Epidermal melanocyte (primary cell): Measurements from ENCODE around the gene KIF4B.
"Not testable (repeated sequence)": the region's sequence is repeated elsewhere in the genome, so short reads cannot be mapped to it uniquely, and the experiment has no call there.

Source experiments
- DNase-seq: peaks from one replicate; pipeline ENCODE4 v3.0.0; 2011; ENCODE audit warnings: low spot score; ENCODE audit not compliant: insufficient read length

The KIF4B gene

DNA sequence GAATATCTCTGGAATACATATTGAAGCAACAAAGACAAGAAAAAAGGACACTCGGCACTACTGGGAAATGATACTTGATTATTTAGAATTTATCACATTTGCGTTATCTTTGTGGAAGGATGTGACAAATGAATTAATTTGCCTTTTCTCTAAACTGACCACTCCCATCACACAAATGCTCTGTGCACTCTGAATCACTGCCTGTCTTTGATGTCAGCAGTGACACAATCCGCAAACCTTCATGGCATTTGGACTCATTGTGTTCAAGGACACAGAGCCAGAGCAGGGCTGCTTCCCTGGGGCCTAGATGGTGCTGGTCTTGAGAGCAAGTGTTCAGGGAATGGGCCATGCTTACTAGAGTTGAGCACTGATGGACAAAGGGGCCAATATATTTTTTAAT is 4.9 kb upstream of the KIF4B start:
- DNase-seq: no peak

DNA sequence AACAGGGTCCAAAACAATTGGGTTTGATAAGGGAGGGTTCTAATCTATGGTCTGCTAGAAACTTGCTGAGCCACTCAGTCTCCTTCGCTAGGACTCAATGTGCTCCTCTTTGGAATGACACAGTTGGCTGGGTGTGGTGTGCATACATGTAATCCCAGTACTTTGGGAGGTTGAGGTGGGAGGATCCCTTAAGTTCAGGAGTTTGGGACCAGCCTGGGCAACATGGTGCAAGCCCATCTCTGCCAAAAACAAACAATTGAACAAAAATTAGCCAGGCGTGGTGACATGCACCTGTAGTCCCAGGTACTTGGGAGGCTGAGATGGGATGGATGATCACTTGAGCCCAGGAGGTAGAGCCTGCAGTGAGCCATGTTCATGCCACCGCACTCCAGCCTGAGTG is 2.7 kb upstream of the KIF4B start:
- DNase-seq: no peak

DNA sequence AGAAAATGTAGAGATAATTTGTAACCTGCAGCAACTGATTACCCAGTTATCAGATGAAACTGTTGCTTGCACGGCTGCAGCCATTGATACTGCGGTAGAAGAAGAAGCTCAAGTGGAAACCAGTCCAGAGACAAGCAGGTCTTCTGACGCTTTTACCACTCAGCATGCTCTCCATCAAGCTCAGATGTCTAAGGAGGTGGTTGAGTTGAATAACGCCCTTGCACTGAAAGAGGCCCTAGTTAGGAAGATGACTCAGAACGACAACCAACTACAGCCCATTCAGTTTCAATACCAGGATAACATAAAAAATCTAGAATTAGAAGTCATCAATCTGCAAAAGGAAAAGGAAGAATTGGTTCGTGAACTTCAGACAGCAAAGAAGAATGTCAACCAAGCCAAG is 1.7 kb downstream of the KIF4B start:
- DNase-seq: no peak

DNA sequence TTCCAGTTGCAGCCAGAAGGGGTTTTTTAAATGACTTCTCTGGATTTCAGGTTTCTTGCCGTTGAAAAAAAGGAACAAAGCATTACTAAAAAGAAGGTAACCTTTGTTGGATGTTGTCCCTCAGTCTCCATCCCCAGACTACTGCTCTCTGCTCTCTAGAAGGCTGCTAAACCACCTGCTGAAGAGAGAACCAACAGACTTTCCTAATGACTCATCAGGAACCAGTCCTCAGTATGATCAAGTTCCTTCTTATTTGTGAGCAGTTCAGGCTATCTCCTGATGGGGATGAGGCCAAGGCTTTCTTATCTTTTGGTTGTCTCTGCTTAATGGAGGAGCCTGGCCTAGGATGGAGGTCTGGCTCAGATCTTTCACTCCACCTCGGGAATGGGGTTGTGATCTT is 4.1 kb downstream of the KIF4B start:
- DNase-seq: no peak

DNA sequence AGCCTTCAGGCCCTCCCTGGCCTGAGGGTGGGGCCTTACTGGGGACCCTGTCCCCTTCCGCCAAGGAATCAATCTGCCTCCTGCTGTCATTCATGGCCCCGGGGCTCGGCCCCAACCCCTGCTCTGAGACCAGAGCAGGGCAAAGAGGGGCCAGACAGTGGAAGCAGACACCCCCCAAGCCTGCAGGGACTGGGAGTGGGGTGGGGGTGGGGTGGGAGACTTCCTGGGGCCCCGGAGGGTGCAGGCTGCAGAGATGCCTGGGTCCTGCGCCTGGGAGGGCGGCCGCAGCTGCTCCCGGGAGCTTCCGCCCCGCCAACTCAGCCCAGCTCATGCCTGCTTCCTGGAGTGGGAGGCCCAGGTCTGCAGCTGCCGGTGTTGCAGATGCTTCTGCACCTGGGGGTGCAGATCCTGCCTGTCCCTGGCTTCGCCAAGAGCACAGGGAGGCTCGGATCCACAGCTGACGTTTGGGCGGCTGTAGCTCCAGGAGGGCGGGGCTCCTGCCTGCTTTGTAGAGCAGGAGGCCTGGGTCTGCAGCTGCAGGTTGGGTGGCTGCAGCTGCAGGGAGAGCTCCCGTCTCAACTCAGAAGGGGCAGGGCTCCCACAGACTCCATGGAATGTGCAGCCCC is 6.2 kb downstream of the KIF4B start:
- DNase-seq: no peak

DNA sequence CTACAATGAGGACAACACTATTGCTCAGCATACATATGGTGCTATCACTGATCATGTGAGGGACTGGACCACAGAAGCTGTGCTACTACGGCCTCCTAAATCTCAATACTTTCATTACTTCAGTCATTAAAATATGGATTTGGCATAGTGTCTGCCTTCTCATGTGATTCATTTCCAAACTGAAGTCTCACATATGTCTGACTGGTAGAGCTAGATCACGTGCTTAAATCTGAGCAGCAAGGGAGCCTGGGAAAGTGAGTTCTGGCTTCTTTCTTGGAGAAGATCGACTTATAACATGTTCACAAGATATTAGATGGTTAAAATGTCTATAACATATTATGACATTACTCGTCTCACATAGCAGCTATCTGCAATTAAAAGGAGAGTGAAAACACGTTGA is 8.3 kb downstream of the KIF4B start:
- DNase-seq: no peak

DNA sequence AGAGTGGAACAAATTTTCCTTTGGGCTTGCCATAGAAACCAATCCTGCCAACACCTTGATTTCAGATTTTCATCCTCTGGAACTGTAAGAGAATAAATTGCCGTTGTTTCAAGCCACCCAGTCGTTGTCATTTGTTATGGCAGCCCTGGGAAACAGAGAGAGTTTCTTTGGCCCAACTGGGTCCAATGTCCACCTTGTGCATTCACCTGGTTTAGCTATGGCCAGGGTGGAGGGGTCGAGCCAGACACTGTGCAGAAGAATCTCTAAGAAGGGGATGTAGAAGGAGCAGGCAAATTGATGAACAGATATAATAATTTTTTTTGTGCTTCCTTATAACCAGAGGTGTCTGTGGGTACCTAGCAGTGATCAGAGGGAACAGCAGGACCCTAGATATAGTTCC is 9.8 kb downstream of the KIF4B start:
- DNase-seq: no peak

DNA sequence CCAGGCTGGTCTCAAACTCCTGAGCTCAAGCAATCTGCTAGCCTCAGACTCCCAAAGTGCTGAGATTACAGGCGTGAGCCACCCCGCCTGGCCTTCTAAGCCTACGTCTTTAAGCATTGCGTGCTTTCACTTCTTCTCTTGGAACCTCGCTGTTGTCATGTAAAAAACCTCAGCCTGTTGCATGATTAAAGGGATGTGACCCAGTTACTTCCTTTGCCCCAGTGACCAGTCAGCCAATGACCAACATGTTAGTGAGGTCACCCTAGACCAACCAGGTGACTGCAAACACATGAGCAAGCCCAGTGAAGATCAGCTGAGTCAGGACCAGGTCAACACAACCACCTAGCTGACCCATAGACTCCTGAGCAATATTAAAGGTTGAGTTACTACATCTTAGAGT is 10.5 kb downstream of the KIF4B start:
- no peak for DNase-seq

DNA sequence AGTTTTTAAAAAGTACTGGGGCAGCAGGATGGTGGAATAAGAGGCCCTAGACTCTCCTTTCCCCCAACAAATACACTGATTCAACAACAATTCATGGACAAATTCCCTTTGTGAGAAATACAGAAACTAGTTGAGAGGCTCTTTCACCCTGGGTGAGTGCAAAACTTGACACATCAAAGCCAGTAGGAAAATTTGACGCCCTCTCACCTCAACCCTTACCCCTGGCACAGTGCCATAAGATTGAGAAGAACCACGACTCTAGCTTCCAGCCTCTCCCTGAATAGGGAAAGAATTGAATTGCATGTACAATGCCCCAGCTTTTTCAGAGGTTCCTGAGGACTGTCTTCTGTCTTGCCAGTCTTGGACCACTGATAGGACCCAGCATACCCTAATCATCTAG is 12.3 kb downstream of the KIF4B start:
- no peak for DNase-seq

DNA sequence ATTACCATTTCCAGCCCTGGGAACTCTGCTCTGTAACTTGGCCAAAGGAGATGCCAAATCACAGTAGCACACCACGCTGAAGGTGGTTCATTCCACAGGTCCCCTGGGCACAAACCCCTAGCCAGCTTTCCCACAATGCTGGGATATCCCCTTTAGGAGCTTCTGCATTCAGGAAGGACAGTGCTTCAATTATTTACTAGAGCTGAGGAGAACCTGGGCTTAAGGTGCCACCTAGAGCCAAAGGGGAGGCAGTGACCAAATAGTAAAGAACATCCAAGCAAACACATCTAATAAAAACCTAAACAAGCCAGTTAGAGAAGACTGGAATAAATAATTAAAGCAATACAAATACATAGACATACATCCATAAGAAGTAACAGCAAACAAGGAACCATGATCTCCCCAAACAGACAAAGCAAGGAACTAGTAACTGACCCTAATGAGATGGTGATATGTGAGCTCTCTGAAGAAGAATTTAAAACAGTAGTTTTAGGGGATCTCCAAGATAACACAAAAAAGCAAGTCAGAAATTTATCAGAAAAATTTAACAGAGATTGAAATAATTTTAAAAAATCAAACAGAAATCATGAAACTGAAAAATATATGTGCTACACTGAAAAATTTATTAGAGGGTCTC is 14.6 kb downstream of the KIF4B start:
- DNase-seq: no peak

DNA sequence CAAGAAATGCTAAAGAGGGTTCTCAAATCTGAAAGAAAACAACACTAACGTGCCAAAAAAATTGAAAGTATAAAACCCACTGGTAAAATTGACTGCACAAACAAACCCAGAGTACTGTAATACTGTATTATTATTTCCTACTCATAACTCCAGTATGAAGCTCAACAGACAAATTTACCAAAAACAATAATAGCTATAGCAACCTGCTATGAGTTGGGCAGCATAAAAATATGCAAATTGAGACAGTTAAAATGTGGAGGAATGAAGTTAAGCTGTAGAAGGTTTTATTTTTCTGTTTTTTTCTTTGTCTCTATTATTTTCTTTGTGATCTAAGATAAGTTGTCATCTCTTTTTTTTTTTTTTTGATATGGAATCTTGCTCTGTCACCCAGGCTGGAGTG is 15.7 kb downstream of the KIF4B start:
- no peak for DNase-seq

DNA sequence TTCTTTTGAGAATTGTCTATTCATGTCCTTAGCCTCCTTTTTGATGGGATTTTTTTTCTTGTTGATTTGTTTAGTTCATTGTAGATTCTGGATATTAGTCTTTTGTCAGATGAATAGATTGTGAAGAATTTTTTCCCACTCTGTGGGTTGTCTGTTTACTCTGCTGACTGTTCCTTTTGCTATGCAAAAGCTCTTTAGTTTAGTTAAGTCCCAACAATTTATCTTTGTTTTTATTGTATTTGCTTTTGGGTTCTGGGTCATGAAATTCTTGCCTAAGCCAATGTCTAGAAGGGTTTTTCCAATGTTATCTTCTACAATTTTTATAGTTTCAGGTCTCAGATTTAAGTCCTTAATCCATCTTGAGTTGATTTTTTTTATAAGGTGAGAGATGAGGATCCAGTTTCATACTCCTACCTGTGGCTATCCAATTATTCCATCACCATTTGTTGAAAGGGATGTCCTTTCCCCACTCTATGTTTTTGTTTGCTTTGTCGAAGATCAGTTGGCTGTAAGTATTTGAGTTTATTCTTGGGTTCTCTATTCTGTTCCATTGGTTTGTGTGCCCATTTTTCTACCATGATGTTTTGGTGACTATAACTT is 20.7 kb downstream of the KIF4B start:
- not testable (repeated sequence) for DNase-seq

DNA sequence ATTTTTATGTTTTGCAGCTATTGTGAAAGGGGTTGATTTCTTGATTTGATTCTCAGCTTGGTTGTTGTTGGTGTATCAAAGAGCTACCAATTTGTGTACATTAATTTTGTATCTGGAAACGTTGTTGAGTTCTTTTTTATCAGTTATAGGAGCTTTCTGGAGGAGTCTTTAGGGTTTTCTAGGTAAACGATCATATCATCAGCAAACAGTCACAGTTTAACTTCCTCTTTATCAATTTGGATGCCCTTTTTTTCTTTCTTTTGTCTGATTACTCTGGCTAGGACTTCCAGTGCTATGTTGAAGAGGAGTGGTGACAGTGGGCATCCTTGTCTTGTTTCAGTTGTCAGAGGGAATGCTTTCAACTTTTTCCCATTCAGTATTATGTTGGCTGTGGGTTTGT is 21.5 kb downstream of the KIF4B start:
- not testable (repeated sequence) for DNase-seq

DNA sequence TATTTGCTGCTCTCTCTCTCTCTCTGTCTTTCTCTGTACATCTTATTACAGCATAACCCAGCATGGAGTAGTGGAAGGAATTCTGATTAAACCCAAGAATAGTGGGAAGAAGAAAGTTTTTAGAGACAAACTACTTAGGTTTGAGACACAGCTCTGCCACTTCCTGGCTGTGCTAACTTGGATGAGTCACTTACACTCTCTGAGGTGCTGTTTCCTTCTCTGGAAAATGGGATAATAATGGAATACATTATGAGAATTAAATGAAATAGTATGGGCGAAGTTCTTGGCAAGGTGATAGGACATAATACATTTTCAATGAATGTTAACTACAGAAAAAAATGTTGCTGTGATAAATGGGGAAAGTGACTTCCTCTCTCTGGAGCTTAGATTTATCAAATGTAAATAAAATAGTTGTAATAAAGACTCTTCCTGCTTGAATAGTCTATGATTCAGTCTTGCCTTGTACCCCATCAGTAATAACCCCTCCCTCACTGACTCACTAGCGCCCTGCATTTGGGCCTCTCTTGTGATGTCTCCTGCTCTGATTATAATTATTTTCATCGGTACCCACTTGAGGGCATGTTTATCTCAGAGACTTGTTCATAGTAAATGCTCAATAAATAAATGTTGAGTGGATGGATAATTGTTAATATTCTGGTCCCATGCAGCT is 27.6 kb downstream of the KIF4B start:
- no peak for DNase-seq

DNA sequence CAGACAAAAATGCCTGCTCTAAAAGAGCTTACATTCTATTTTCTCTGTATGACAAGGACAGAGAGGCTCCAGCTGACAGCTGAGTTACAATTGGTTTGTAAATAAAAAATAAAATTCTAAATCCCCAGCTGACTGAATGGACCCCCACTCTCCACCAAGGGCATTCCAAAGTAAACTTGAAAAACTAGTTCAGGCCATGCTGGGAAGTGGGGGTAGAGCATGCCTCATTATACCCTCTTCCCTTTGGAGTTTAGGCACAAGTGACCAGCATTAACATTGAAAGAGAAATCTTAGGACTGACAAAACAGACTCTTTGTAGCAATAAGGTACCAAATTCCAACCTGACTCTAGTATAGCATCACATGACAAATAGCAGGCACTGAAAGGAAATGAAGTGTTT is 31.0 kb downstream of the KIF4B start:
- DNase-seq: no peak

DNA sequence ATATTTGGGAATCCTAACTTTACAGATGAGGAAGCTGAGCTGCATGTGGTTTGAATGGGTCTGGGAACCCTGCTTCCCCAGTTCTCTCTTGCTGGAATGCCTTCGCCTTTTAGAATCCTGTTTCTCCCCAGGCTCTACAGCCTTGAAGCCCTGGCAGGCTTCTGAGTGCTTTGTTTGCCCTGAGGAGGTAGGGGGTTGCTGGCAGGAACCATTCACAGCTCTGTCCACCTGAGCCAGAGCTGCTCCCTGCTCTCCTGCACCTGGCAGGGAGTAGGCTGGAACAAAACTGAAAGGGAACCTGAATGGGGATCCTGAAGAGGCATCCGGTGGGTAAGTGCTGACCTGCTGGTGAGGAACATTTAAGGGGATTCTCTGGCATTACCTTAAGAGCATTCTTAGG is 33.0 kb downstream of the KIF4B start:
- no peak for DNase-seq

DNA sequence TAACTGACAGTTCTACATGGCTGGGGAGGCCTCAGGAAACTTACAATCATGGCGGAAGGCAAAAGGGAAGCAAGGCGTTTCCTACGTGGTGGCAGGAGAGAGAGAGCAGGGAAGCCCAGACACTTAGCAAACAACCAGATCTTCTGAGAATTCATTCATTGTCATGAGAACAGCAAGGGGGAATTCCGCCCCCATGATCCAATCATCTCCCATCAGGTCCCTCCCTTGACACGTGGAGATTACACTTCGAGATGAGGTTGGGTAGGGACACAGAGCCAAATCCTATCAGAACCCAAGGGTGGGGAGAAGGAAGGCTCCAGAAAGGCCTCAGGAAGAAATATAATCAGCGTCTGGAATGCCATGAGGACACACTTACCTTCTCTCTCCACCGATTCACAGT is 34.3 kb downstream of the KIF4B start:
- DNase-seq: no peak

DNA sequence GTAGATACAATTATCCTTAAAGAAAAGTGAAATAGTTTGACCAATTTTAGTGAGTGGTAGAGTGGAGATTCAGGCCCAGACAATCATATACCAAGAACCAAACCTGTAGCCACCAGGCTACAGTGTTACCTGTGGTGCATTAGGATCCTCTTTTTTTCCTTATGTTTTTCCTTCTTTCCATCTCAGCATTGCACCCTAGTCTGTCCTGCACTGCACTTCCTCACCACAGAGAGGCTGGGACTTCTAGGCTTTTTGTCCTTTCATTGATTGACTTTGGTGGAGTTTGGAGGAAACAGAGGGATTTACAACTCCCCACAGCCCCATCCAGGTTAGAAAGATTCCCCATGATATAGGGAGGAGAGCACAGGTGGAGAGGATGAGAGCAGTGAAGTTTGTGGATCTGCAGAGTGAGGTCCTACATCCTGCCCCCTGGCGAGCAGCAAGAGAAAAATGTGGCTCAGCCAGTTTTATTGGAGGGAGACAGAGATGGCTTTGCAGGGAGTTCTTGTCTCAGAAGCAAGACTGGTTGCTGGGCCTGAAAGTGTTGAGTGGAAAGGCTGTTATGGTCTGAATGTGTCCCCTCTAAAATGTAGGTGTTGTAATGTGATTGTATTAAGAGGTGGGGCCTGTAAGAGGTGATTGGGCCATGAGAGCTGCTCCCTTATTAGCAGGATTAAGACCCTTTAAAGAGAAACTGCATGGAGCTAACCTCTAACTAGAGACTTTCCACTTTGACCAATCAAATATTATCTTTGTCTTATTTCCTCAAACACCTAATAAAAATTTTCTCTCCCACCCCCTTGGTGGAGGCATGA is 36.2 kb downstream of the KIF4B start:
- DNase-seq: no peak

DNA sequence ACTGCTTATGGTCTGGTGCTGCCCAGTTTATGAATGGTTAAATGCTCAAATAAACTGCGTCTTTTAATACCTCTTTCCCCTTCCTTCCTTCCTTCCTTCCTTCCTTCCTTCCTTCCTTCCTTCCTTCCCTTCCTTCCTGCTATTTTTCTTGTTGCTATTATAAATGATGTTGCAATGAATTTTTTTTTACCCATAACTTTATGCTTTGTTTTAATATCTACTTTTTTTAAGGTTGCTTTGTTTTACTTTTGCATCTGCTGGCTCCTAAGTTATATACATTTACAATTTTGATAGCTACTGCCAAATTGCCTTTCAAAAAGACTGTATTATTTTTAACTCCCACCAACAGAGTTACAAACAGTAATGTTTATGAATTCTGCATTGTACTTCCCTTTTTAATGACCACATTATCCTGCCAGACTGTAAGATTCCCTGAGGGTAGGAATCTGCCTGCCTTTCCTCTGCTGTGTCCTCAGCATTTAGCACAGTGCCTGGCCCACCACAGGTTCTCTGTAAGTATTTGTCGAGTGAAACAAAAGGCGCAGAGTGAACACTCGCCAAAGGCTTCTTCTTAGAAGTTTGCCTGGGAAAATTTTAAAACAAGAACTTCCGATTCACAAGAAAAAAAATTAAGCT is 36.9 kb downstream of the KIF4B start:
- no peak for DNase-seq

DNA sequence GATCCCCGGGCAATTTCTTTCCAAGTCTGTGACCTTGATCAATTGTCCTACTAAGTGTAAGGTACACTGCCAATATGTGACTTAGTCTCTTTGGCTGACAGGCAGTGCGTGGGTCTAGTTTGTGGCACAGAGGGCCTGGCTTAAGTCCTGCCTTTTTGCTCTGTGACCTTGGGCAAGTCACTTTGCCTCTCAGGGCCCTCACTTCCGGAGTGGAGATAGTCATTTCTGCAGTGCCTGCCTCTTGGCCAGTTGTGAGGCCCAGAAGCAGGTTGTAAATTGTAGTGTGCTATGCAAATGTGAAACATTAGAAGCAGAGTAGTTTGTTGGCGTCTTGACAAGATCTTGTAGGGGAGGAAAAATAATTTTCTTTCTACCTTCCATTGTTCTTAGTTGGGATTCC is 39.0 kb downstream of the KIF4B start:
- DNase-seq: no peak

DNA sequence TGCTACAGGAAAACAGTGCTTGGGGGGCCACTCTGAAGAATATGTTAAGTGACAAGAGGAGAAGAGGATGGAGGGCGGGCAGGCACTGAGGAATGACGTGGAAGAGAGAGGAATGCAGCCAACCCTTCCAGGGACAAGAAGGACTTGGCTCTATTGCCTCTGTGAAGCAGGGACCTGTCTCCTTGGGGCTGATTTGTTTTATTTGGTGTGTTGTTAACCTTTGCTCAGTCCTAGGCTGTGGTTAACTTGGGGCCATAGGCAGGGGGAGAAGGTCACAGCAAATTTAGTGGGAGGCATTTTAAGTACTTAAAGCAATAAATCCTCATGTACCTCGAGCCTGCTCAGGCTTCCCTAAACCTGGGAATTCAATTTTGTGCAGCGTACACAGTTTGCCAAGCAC is 39.9 kb downstream of the KIF4B start:
- no peak for DNase-seq
